Activated CD4-positive, alpha-beta T cell treated with anti-CD3 and anti-CD28 coated beads, Interleukin-2, amount 50 U/mL, for 1 hour (primary cell): ENCODE measurements around the gene NOLC1.

Source experiments
- DNase-seq: peaks from one replicate; pipeline ENCODE4 v3.0.0-alpha.2; 2020

Gene NOLC1

DNA sequence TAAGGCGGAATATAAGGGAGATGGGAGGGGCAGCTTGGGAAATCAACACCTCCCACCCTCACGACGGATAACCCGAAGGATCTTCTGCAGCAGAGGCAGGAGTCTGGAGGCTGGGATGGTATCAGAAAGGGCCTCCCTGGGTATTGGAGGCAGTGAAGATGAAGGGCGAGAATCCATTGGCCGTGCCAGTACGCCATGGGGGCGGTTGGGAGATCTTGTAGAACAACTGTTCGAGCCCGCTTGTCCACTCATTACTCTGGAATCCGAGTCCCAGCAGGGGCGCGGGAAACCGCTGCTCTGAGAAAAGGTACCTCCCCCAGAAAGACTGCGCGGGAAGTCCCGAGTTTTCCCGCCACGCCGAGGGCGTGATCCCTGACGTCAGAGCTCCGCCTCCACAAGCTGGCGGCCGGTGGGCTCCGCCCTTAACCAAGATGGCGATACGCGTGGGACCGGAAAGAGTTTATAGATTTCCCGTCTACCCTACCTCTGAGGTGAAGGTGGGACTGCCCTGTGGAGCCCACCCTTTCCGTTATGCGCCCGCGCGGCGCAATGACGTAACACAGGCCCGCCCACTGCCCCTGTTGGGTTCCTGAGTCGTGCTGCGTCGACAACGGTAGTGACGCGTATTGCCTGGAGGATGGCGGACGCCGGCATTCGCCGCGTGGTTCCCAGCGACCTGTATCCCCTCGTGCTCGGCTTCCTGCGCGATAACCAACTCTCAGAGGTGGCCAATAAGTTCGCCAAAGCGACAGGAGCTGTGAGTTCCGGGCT, at the start of gene NOLC1:
NOLC1 (plus strand) TSS at position 616 of the 771 bp plus-strand sequence; CDS start at position 638, 22 bp downstream.
- peak; percentile 100 for DNase-seq

GRCh38 chr10:102102421-102102820, 49.8 kb upstream of the NOLC1 start:
- no peak for DNase-seq

DNA sequence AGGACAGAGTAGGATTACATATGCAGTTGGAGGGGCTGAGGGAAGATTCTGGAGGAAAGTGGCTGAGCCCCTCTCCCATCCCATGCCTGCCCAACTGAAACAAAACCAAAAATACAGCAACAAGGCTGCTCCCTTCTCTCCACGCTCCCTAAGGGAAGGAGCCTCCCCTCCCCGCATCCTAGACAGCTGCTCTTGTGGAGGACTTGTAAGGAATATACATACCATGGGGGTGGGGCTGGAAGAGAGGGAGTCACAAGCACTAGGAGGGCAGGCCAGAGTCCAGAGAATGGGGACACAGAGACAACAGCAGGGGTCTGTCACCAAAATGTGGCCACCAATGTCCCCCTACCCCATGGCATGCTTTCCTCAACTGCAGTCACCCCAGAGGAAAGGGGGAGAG, 45.2 kb upstream of the NOLC1 start:
- no peak for DNase-seq

- DNase-seq = no peak
Observed at GRCh38 chr10:102109166-102110116, 42.7 kb upstream of the NOLC1 start.

- DNase-seq = no peak
Observed at GRCh38 chr10:102111276-102111675, 40.9 kb upstream of the NOLC1 start.

DNA sequence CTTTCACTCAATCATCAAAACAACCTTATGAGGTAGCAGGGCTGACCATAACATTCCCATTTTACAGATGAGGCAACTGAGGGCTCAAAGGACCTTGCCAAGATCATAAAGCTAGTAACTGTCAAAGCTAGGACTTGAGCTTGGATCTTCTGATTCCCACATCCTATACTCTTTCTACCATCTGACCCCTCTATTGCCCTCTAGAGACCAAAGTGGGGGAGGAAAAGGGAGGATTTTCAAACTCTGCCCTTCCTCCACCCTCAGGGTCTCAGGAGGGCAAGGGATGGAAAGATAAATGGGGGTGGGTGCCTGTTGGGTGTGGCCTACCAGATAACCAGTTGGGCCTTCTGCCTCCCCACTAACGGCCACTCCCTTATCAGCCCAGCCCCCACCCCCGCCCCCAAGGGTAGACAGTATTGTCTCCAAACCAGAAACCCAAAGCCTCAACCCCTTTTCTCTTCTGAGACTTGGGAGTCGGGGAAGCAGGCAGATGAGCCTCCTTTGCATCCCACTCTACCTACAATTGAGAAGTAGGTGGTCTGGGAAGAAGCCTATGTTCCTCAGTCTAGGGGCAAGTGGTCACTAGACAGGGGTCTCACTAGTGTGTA, 39.9 kb upstream of the NOLC1 start:
- DNase-seq = no peak

GRCh38 chr10:102113261-102113955, 38.8 kb upstream of the NOLC1 start:
- DNase-seq = no peak

GRCh38 chr10:102113956-102114857, 38.0 kb upstream of the NOLC1 start:
- no peak for DNase-seq

DNA sequence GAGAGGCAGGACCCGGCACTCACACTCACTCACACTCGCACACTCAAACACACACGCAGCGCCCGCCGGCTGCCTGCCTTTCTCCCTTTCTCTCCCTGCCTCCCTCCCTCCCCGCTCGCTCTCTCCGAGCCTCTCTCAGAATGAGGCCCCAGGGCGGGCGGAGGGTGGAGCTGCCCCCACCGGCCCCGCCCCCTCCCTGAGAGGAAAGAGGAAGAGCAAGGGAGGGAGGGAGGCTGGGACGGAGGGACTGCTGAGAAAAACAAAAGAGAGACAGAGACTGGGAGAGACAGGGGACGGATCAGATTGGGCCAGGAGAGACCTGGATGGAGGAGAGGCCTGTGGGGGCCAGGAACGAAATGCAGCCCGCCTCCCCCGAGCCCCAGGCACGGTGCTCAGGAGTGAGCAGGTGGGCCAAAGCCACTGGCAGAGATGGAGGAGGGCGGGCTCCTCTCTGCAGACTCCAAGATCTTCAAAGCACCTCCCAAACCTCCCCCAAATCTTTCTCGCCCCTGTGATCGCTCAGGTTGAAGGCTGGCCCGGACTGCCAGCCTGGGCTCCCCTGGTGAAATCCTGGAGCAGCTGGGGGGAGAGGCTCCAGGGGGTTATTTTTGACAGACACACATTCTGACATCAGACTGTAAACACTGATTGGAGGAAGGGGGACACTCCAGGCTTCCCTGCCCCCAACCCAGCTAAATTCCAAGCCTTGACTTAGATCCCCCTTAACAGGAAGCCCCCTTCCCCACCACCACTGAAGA, 37.1 kb upstream of the NOLC1 start:
- DNase-seq = peak; percentile 80

GRCh38 chr10:102115775-102116174, 36.4 kb upstream of the NOLC1 start:
- no peak for DNase-seq

DNA sequence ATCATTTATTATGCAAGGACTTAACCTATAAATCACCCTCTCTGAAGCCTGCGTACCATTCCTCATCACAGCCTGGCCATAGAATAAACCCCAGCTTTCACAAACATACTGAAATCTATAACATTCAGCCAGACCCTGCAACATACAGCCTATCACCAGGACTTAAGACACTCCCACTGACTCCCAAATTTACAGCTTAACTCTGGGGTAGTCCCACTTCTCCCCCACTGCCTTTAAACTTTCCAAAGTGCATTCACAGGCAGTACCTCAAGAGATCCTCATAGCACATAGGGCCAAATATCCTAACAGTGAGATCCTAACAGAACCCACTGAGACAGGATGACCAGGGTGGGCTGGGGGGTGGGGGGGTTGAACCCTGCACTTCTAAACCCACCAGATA, 35.5 kb upstream of the NOLC1 start:
- no peak for DNase-seq

DNA sequence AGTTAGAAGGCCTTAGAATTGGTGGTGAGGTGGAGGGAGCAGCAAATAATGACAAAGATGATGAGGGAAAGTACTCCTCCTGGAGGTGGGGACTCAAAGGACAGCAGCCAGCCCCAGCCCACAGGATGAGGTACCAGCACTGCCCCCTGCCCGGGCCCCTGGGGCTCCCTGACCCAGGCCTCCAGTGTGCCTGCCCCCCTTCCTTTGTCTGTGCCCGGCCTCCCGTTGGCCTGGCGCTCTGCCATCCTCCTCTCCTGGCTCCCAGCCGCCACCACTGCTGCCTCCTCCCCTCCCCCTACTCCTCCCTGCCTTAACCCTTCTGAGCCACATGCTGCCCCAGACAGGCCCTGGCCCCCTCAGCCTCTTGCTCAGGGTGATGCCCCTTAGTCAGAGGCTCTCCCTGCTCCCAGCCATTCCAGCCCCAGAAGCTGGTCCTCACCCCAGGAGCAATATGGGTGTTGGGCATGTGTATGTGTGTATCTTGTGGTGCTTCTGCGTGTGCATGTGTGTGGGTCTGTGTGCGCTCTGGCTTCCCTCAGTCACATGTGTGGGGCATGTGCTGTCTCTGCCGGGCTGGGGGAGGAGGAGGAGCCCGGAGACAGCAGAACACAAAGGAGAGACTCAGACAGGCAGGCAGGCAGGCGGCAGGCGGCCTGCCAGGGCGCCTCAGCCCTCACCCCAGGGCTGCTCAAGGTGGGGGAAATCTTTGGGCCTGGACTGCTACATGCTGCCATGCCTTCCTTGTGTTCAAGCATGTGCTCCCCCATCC, 34.6 kb upstream of the NOLC1 start:
- DNase-seq = peak; percentile 62

DNA sequence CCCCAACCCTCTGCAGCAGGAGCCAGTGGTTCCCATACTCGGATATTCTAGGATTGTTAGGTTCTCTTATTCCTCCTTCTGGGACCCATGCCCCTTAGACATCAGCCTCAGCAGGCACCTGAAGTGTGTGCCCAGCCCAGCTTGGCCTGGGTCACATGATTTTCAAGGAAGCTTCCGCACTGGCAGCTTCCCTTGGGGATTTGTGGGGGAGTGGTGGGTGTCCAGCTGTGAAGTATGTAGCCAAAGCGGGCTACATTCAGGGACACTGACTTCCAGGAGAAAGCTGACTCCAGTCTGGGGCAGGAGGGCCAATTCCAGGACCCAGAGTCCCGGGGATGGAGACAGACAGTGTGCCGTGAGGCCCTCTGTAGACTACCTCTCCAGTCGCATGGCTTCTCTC, 33.3 kb upstream of the NOLC1 start:
- no peak for DNase-seq

DNA sequence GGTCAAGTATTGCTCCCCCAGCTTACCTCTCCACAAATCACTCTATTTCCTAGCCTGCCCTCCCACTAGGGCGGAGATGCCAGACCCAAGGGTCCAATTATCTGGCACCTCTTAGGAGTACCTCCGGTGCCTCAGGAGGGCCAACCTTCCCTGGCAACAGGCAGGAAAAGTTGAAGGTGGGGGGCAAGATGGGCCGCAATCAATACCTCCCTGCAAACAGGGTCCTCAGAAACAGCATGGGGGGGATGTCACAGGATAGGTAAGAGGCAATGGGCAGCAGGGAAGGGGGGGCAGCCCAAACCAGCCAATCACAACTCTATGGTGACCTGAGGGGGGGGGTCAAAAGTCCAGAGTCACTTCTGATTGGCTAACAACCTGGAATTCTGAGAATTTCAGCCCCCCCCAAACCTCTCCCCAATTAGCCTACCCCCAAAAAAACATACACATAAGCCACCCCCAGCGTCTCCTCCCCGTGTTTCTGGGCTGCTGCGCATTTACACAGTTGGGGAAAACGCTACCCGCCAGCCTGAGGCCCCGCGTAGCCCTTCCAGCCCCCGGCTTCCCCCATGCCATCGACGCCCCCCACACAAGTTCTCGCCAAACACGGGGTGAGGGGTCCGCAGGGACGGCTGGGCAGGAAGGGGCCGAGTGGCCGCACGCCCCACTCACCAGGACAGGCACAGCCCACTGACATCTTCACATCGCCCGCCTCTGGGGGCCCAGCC, 32.6 kb upstream of the NOLC1 start:
- peak; percentile 39 for DNase-seq

- peak; percentile 59 for DNase-seq
Observed at GRCh38 chr10:102120142-102120990, 31.8 kb upstream of the NOLC1 start, which contains the start of gene LDB1. LDB1 (minus strand) TSS chr10:102120368; CDS start chr10:102120110, 258 bp downstream.

- DNase-seq = peak; percentile 16
Observed at GRCh38 chr10:102120991-102121738, 31.0 kb upstream of the NOLC1 start.

- DNase-seq = no peak
Observed at GRCh38 chr10:102121739-102122372, 30.3 kb upstream of the NOLC1 start.
